Glutamatergic neuron (in vitro differentiated cells): ENCODE data around the gene TEX26. TPM values are rescaled to one million over a fixed set of nuclear protein-coding genes. Genes with fewer than 3 reads are reported as not detected.

Experiments
- DNase-seq: peaks from one replicate; pipeline ENCODE4 v3.0.0; 2022
- H3K27ac Mint-ChIP-seq: one replicate; pipeline ENCODE4 v1.8.0; 2020; ENCODE audit warnings: mild to moderate bottlenecking, mixed read lengths, inconsistent platforms; ENCODE audit not compliant: unreplicated experiment
- H3K27me3 Mint-ChIP-seq: one replicate; pipeline ENCODE4 v1.8.0; 2020; ENCODE audit warnings: mild to moderate bottlenecking, moderate library complexity, mixed read lengths, inconsistent platforms; ENCODE audit not compliant: unreplicated experiment
- H3K36me3 Mint-ChIP-seq: one replicate; pipeline ENCODE4 v1.8.0; 2020; ENCODE audit warnings: mild to moderate bottlenecking, mixed read lengths, inconsistent platforms; ENCODE audit not compliant: unreplicated experiment
- H3K4me1 Mint-ChIP-seq: one replicate; pipeline ENCODE4 v1.8.0; 2020; ENCODE audit warnings: mild to moderate bottlenecking, low read depth, mixed read lengths, inconsistent platforms; ENCODE audit not compliant: unreplicated experiment
- H3K4me3 Mint-ChIP-seq: one replicate; pipeline ENCODE4 v1.8.0; 2020; ENCODE audit warnings: mild to moderate bottlenecking, mixed read lengths, inconsistent platforms; ENCODE audit not compliant: unreplicated experiment
- H3K9me3 Mint-ChIP-seq: one replicate; pipeline ENCODE4 v1.8.0; 2020; ENCODE audit warnings: mild to moderate bottlenecking, moderate library complexity, mixed read lengths, inconsistent platforms; ENCODE audit not compliant: unreplicated experiment
- CTCF ChIP-seq: fragments of 200-600 bp; sonication (generic); IDR thresholded peaks from one replicate; pipeline ENCODE4 v1.5.0; 2021; ENCODE audit not compliant: partially characterized antibody, unreplicated experiment
- total RNA-seq: library from RNA; stranded (reverse); fragmentation: NEBNext Ultra II Directional; extraction: Animal tissue kit (Norgen Biotek cat#: 25700); gene quantifications from one replicate; pipeline ENCODE4 v1.2.1, GENCODE V29; 2021; ENCODE audit not compliant: unreplicated experiment

TEX26 gene
- total RNA-seq, 1 donor from 2014 or later = not detected

- H3K27ac Mint-ChIP-seq = no peak overlapping the region
- no peak for TF ChIP-seq CTCF
- no peak for DNase-seq
- peaks cover 8% of the 10 kb centered on the region for H3K36me3 Mint-ChIP-seq
- no peak overlapping the region for H3K4me3 Mint-ChIP-seq
- H3K4me1 Mint-ChIP-seq = peaks cover 40% of the 10 kb centered on the region
- H3K27me3 Mint-ChIP-seq = peaks cover 2% of the 10 kb centered on the region
- H3K9me3 Mint-ChIP-seq = peaks cover 4% of the 10 kb centered on the region
These were observed 82.0 kb downstream of the TEX26 start for GRCh38 chr13:31014456-31014855.

- peaks cover 4% of the 10 kb centered on the region for H3K9me3 Mint-ChIP-seq
- H3K36me3 Mint-ChIP-seq = peaks cover 8% of the 10 kb centered on the region
- peaks cover 33% of the 10 kb centered on the region for H3K4me1 Mint-ChIP-seq
- H3K27me3 Mint-ChIP-seq = peaks cover 2% of the 10 kb centered on the region
- no peak for DNase-seq
- TF ChIP-seq CTCF = no peak
- H3K4me3 Mint-ChIP-seq = no peak overlapping the region
- H3K27ac Mint-ChIP-seq = no peak overlapping the region
These were observed 82.7 kb downstream of the TEX26 start for GRCh38 chr13:31015199-31015598.

GRCh38 chr13:31016342-31017325, 84.2 kb downstream of the TEX26 start:
- peaks cover 4% of the 10 kb centered on the region for H3K9me3 Mint-ChIP-seq

DNA sequence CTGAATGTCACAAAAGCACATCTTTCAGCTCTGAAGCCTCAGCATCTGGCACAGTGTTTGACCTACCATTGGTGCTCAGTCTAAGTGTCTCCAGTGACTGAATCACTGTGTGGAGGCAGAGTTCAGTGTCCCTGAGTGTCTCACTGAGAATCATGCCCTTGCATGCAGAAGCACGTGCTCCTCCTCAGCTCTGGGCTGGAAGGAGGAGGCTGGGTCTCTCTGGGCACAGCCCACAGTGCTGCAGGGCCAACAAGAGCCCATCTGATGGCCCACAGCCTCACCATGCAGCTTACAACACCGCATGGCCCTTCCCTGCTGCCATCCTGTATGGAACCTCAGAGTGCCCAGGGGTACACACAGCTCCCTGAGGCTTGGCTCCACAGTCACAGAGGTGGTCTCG, 86.1 kb downstream of the TEX26 start:
- H3K27ac Mint-ChIP-seq = no peak overlapping the region
- peaks cover 4% of the 10 kb centered on the region for H3K27me3 Mint-ChIP-seq
- H3K36me3 Mint-ChIP-seq = peaks cover 8% of the 10 kb centered on the region
- TF ChIP-seq CTCF = no peak
- H3K4me3 Mint-ChIP-seq = no peak overlapping the region
- H3K9me3 Mint-ChIP-seq = peaks cover 7% of the 10 kb centered on the region
- H3K4me1 Mint-ChIP-seq = peaks cover 23% of the 10 kb centered on the region
- no peak for DNase-seq

More at GRCh38 chr13:31016342-31017325, 84.2 kb downstream of the TEX26 start:
- peaks cover 20% of the 10 kb centered on the region for H3K4me1 Mint-ChIP-seq
- DNase-seq = no peak
- H3K36me3 Mint-ChIP-seq = peaks cover 8% of the 10 kb centered on the region
- no peak for TF ChIP-seq CTCF
- H3K4me3 Mint-ChIP-seq = no peak overlapping the region
- H3K27ac Mint-ChIP-seq = no peak overlapping the region
- H3K27me3 Mint-ChIP-seq = peaks cover 6% of the 10 kb centered on the region

- peaks cover 8% of the 10 kb centered on the region for H3K36me3 Mint-ChIP-seq
- peaks cover 15% of the 10 kb centered on the region for H3K4me1 Mint-ChIP-seq
- TF ChIP-seq CTCF = no peak
- no peak for DNase-seq
- peaks cover 4% of the 10 kb centered on the region for H3K27me3 Mint-ChIP-seq
- no peak overlapping the region for H3K27ac Mint-ChIP-seq
- peaks cover 7% of the 10 kb centered on the region for H3K9me3 Mint-ChIP-seq
- no peak overlapping the region for H3K4me3 Mint-ChIP-seq
These were observed 88.5 kb downstream of the TEX26 start for GRCh38 chr13:31020996-31021395.
